HG02798 (cell line): ENCODE data around the gene CLECL1.
"Not testable (repeated sequence)": the region's sequence is repeated elsewhere in the genome, so short reads cannot be mapped to it uniquely, and the experiment has no call there.

ENCODE experiments used
- ATAC-seq: cut with Tn5 transposase; IDR thresholded peaks from one replicate; pipeline ENCODE4 v1.9.1; 2021; ENCODE audit warnings: mild to moderate bottlenecking; ENCODE audit not compliant: unreplicated experiment, poor library complexity

CLECL1 gene

DNA sequence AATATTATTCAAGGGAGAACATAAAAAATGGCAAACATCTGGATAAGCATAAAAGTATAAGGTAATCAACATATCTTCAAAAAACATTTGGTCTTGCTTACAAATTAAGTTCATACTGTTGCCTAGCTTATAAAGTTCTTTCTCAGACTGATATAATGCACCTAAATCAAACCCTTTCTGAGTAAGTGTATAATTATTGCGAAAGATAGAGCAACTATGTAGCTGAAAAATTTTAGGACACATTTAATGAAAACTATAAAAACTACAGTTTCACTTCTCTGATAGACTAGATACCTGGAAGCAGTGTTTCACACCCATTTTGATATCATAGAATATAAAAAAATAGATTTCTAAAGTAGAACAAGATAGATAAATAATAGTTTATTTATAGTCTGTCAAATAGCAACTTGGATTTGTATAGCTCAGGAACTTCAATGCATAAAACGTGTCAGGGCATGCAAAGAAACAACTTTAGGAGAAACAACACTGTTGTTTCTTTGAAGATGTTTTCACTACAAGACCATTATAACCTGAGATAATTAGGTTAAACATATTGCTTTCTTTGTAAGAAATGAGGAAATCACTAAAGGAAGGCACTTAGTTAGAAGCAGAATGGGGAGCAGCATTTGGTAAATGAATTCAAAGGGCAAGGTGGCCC lies 7.6 kb downstream of the CLECL1 start:
- ATAC-seq = no peak

DNA sequence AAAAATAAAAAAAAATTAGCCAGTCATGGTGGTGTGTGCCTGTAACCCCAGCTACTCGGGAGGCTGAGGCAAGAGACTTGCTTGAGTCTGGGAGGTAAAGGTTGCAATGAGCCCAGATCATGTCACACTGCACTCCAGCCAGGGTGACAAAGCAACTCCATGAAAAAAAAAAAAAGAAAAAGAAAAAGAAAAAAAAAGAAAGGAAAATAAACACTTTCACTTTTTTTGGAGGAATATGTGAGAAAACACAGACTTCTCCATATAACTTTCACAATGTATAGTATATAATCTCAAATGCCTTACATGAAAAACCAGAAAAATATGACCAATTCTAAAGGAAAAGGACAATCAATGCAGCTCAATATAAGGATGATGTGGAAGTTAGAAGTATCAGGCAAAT lies 8.9 kb downstream of the CLECL1 start:
- ATAC-seq = no peak

- ATAC-seq = peak; percentile 79
Observed at GRCh38 chr12:9721394-9722092, 11.4 kb downstream of the CLECL1 start.

DNA sequence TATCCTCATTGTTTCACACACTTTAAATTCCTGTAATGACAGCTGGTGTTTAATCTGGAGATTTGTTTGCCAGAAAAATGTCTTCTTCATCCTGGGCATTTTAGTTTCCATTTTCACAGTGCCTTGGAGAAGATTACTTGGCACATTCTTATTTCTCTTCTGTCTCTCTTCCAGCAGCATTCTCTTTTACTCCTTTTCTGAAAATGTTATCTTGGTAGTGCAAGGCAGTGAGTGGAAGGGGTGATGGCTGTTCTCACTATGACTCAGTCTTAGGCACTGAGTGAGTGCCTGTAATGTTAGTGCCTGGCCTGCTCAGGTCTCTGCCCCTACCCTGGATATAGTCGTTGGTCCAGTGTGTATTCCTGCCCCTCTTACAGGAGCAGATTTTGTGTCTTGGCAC lies 13.1 kb downstream of the CLECL1 start:
- ATAC-seq = no peak

DNA sequence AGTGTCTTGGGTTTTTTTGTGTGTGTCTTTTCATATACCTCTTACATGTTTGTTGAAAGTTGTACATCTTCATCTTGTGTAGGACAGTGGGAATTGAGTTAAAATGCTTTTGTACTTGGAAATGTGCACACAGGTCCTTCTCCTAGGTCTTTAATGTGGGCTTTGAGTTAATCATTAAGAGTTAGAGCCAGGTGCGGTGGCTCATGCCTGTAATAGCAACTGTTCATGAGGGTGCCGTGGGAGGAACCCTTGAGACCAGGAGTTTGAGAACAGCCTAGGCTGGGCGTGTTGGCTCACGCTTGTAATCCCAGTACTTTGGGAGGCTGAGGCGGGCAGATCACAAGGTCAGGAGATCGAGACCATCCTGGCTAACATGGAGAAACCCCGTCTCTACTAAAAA lies 13.9 kb downstream of the CLECL1 start:
- ATAC-seq = peak; percentile 27

DNA sequence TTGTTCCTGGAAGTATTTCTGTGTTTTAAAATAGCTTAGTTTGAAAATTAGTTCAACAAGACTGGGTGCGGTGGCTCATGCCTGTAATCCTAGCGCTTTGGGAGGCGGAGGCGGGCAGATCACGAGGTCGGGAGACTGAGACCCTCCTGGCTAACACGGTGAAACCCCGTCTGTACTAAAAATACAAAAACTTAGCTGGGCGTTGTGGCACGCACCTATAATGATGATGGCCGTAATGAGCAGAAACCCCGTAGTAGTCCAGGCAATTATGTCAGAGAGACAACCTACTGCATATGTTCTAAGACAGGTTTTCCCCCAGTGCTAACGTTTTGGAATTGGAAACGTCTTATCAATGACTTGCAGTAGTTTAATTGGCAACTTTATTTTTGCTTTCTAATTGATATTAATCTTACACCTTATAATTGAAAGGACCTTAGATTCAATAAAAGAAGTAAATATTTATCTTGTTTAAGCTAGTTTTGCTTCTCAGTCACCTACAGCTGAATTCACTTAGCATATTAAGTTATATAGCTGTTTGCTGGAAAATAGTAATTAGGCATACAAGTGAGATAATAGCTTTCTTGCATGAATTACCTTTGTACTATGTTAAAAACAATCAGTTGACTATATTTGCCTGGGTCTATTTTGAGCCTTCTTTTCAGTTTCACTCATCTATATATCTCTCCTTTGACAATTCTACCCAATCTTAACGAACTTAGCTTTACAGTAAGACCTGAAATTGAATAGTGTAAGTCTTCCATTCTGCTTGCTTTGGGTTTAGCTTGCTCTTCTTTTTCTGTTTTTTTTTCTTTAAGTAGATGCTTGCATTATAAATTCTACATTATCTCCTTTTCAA lies 15.6 kb downstream of the CLECL1 start:
- no peak for ATAC-seq

- ATAC-seq = peak; percentile 69
Observed at GRCh38 chr12:9713032-9713558, 19.8 kb downstream of the CLECL1 start.

DNA sequence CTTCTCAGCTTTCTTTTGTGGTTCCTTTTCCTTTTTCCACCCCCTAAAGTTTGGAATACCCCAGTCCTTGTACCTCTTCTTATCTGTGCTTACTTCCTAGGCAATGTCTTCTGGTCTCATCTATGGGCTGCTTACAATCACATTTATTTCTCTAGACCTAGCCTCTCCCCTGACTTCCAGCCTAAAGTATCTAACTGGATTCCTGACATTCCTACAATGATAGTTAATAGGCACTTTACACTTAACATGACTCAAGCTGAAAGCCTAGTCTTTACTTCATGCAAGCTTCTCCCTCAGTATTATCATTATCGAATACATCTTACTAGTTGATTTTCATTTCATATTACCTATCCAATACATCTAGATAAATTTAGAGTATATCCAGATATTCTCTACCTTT lies 21.2 kb downstream of the CLECL1 start:
- ATAC-seq = no peak

DNA sequence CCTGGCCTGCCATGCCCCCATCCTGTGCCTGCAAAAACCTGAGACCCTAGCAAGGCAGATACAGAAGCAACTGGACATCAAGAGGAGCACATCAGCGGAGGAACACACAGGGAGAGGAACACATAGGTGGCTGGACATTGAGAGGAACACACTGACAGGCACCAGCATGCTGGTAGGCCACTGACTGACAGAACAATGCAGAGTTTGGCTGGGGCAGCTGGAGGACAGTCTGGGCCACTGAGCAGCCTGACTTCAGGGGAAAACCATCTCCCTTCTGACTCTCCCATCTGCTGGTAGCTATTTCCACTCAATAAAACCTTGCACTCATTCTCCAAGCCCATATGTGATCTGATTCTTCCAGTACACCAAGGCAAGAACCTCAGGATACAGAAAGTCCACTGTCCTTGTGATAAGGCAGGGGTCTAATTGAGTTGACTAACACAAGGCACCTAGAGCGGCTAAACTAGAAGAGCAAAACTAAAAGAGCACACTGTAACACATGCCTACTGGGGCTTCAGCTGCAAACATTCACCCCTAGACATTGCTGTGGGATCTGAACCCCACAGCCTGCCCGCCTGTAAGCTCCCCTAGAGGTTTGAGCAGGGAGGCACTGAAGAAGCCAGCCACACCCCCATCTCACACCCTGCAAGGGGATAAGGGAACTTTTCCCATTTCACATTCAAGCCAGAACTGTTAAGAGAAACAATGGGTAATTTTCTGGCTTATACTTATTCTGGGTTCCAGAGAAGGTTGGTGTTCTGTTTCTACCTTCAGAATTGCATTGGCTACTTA lies 22.1 kb downstream of the CLECL1 start:
- no peak for ATAC-seq

- no peak for ATAC-seq
Observed at GRCh38 chr12:9708853-9709252, 24.0 kb downstream of the CLECL1 start.

DNA sequence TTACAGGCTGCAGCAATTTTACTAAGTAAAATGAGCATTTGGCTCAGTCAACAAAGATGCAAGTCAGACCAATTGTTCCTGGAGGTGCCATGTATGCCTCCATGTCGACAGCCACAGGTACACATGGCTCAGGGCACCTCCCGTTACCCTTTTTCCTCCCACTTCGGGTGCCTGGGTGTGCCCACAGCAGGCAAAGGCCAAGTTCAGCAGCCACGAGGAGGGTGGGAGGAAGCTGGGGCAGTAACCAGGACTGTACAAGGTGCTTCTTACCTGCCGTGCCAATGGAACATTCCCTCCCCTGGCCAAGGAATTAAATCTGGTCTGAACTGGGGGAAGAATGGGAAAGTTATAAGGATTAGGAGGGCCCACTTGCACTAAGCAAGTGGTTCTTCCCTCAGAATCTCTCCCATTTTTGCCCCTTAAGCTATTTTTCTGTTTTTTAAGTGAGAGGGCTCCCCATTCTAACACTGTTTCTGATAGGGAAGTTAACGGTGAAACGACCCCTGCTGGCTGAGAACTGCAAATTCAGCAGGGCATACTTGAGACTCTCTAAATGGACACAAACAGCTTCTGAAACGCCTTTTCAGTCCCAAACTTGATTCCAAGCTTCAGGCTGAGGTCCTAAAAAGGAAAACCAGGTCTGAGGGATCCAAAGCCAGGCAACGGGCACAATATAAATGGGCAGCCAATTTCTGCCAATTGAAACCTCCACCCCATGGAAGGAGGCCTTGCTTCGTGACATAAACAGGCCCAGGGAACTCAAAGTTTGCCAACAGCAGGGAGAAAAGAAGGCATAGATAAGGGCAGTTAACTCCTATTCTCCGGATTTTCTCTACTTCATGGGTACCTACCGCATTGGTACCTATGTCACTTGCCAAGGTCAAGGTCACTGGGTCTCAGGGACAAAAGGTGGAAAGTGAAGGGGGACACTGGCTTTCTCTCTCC lies 24.8 kb downstream of the CLECL1 start:
- ATAC-seq = no peak

DNA sequence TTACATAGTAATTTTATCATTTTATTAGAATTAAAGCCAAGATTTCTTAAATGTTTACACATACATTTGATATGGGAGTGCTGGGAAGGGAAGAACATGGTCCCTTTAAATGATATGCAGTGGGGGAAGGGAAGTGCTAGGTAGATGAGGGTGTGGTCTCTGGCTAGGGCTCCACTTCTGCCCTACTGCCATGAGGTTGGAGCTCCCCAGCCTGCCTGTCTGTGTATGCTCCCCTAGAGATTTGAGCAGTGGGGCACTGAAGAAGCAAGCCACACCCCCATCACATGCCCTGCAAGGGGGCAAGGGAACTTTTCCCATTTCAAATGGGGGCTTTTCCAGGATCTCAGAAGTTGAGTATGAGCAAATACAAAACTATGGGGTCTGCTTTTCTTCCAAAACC lies 25.5 kb downstream of the CLECL1 start:
- no peak for ATAC-seq

- no peak for ATAC-seq
Observed at GRCh38 chr12:9706086-9706685, 26.7 kb downstream of the CLECL1 start.

- ATAC-seq = not testable (repeated sequence)
Observed at GRCh38 chr12:9704561-9704960, 28.3 kb downstream of the CLECL1 start.

- ATAC-seq = no peak
Observed at GRCh38 chr12:9702255-9702654, 30.6 kb downstream of the CLECL1 start.

DNA sequence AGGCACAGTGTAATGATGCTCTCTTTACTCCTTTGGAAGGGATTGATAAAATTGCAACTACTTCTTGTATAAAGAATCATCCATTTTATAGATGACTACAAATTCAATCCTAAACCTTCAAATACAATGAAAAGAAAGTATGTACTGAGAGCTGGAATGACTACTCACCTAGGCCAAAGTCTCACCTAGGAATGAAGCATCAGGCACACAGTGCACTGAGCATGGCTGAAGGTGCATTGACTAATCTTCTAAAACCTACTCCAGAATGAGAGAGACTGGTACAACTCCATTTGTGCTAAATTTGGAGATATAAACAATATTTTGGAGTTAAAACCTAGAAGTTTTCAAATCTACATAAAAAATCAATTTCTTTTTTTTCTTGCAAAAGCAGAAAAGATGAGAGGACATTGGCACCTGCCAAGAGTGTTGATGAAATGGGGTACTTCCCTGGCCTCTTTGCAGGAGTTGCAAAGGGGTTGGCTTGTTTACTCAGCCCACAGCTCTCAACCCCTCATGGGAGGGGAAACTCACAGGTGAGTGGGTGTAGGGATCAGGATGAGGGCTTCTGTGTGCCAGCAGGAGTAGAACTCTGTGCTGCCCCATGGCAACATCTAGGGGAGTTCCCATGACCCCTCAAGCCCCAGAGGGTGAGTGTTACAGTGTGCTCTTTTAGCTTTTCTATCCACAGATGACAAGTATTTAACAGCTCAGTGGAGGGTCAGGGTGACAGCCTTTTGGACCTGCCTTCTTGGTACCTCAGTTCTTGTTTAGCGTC lies 31.3 kb downstream of the CLECL1 start:
- no peak for ATAC-seq

- ATAC-seq = no peak
Observed at GRCh38 chr12:9700606-9700956, 32.3 kb downstream of the CLECL1 start.
